Colonic mucosa (tissue), 4 donors: ENCODE data around the gene SPRYD4. TPM values are rescaled to one million over a fixed set of nuclear protein-coding genes. Genes with fewer than 3 reads are reported as not detected.
A peak's percentile ranks its signal among the peaks of the same experiment; 100 is the strongest.
"Not testable (repeated sequence)": the region's sequence is repeated elsewhere in the genome, so short reads cannot be mapped to it uniquely, and the experiment has no call there.

ENCODE experiments used
- DNase-seq: peaks from one replicate; pipeline ENCODE4 v3.0.0-alpha.2; 2020
- H3K27ac ChIP-seq: fragments of 200-600 bp; one replicate; pipeline ENCODE4 v1.8.0; 2021
- H3K27me3 ChIP-seq: fragments of 200-600 bp; one replicate; pipeline ENCODE4 v1.8.0; 2021
- H3K36me3 ChIP-seq: fragments of 200-600 bp; one replicate; pipeline ENCODE4 v1.8.0; 2021
- H3K4me1 ChIP-seq: fragments of 200-600 bp; one replicate; pipeline ENCODE4 v1.8.0; 2021; ENCODE audit warnings: mild to moderate bottlenecking
- H3K4me3 ChIP-seq: fragments of 200-600 bp; one replicate; pipeline ENCODE4 v1.8.0; 2021
- H3K9ac ChIP-seq, 2 donors: one replicate each; pipeline ENCODE4 v1.7.0; 2013; ENCODE audit warnings: control low read depth in 2 of 2, low read depth in 2 of 2, low read length in 2 of 2
- H3K9me3 ChIP-seq: fragments of 200-600 bp; one replicate; pipeline ENCODE4 v1.8.0; 2021
- intact Hi-C: fragments of 100-400 bp; cut with DNase I; formaldehyde crosslinking; loops from one replicate; pipeline ENCODE4 v1.14.1; 2022
- total RNA-seq, 2 donors: library from RNA; stranded (reverse); fragmentation: NEBNext Ultra II Directional in 1 of 2; extraction: Animal tissue kit (Norgen Biotek cat#: 25700) in 1 of 2; gene quantifications; one replicate each; pipeline ENCODE4 v1.2.1, GENCODE V29; 2021
- TF ChIP-seq, protein P1 (sequence below): fragments of 200-600 bp; IDR thresholded peaks from one replicate; pipeline ENCODE4 v1.8.0; 2022; ENCODE audit warnings: antibody characterized with exemption, mild to moderate bottlenecking
- donor health status: healthy.
- donor health status: DM: no; HTN: no; CAD: no.
- donor health status: DM: no; HTN: no; CAD: no.

SPRYD4 gene
- total RNA-seq, 2 donors from 2014 or later = 4.0 to 4.2 TPM

DNA sequence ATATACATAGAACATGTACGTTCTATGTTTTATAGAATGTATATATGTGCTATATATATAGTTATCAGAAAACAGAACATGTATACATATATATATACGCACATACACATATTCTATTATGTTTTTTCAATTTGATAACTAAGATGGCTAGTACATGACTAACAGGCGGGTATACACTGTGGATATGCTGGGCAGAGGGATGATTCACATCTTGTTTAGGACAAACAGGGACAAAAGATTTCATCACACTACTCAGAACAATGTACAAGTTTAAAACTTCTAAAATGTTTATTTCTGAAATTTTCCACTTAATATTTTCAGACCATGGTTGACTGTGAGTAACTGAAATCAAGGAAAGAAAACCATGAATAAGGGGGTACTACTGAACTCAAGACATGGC is 36.5 kb upstream of the SPRYD4 start:
- H3K36me3 ChIP-seq = no peaks in the 10 kb centered on the region

DNA sequence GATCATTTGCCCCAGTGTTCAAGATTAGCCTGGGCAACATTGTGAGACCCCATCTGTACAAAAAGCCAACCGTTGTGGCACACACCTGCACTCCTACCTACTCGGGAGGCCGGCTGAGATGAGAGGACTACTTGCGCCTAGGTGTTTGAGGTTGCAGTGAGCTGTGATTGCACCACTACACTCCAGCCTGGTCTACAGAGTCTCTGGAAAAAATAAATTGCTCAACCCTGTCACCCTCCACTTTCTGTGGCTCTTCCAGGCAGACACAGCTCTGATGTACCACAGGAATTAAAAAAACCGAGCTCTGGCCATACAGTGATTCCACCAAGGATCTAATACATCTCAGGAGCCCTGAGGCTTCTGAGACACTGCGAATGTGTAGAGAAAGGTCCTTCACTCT is 33.5 kb upstream of the SPRYD4 start:
- intact Hi-C loops = no loop called here
- H3K9me3 ChIP-seq = no peaks in the 10 kb centered on the region
- TF ChIP-seq, protein P1, sequence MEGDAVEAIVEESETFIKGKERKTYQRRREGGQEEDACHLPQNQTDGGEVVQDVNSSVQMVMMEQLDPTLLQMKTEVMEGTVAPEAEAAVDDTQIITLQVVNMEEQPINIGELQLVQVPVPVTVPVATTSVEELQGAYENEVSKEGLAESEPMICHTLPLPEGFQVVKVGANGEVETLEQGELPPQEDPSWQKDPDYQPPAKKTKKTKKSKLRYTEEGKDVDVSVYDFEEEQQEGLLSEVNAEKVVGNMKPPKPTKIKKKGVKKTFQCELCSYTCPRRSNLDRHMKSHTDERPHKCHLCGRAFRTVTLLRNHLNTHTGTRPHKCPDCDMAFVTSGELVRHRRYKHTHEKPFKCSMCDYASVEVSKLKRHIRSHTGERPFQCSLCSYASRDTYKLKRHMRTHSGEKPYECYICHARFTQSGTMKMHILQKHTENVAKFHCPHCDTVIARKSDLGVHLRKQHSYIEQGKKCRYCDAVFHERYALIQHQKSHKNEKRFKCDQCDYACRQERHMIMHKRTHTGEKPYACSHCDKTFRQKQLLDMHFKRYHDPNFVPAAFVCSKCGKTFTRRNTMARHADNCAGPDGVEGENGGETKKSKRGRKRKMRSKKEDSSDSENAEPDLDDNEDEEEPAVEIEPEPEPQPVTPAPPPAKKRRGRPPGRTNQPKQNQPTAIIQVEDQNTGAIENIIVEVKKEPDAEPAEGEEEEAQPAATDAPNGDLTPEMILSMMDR = no peak
- no peaks in the 10 kb centered on the region for H3K36me3 ChIP-seq
- no peak overlapping the region for H3K27ac ChIP-seq
- no peaks in the 10 kb centered on the region for H3K4me1 ChIP-seq
- DNase-seq = no peak
- no peak overlapping the region for H3K9ac ChIP-seq
- H3K4me3 ChIP-seq = no peak overlapping the region
- no peaks in the 10 kb centered on the region for H3K27me3 ChIP-seq

More for the DNA sequence above, 36.5 kb upstream of the SPRYD4 start:
- H3K27me3 ChIP-seq = no peaks in the 10 kb centered on the region
- H3K4me1 ChIP-seq = no peaks in the 10 kb centered on the region
- no peak for DNase-seq
- H3K27ac ChIP-seq = no peak overlapping the region
- no peak overlapping the region for H3K9ac ChIP-seq
- TF ChIP-seq, protein P1 = no peak
- no peak overlapping the region for H3K4me3 ChIP-seq
- intact Hi-C loops = no loop called here
- H3K9me3 ChIP-seq = no peaks in the 10 kb centered on the region

DNA sequence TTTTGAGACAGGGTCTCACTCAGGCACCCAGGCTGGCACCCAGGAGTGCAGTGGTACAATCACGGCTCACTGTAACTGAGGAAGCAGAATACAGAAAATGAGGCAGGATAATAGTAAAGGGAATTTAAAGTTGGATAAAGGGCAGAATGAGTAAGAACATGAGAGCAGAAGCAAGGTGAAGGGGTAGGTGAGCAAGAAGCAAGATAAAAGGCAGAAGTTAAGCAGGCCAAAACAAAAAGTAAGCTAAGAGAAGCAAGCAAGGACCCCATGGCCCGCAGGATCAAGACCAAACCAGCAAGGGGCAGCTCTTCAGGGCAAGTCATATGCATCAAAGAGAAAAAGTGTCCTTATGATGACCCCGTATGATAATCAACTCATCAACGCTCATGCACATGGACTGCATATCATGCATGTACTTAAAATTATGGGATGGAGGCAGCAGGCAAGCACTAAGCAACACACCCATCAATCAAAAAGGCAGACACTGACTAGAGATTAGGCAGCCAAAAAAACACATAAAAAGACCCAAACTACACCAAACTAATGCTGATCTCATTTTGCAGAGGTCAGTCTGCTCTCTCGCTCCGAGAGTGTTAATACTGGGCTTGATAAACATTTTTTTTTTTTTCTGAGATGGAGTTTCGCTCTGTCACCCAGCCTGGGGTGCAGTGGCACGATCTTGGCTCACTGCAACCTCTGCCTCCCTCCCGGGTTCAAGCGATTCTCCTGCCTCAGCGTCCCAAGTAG is 30.8 kb upstream of the SPRYD4 start:
- no peaks in the 10 kb centered on the region for H3K36me3 ChIP-seq
- H3K4me3 ChIP-seq = no peak overlapping the region

DNA sequence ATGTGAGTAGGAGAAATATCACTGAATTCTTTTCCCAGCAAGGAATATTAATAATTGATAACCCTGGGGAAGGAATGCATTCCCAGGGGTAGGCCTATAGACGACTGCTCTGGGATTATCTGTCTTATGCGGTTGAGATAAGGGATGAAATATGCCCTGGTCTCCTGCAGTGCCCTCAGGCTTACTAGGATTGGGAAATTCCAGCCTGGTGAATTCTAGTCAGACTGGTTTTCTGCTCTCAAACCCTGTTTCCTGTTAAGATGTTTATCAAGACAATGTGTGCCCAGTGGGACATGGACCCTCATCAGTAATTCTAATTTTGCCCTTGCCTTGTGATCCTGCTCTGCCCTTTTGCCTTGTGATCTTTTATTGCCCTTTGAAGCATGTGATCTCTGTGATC is 25.2 kb upstream of the SPRYD4 start:
- DNase-seq, H3K4me3 ChIP-seq, H3K9me3 ChIP-seq, H3K27me3 ChIP-seq, H3K36me3 ChIP-seq, H3K9ac ChIP-seq, H3K4me1 ChIP-seq, intact Hi-C loops, H3K27ac ChIP-seq: not testable (repeated sequence)

More for the DNA sequence above, 30.8 kb upstream of the SPRYD4 start:
- H3K9me3 ChIP-seq = no peaks in the 10 kb centered on the region
- no peaks in the 10 kb centered on the region for H3K27me3 ChIP-seq
- DNase-seq = no peak
- intact Hi-C loops = no loop called here
- no peak overlapping the region for H3K27ac ChIP-seq
- TF ChIP-seq, protein P1 = no peak
- H3K4me1 ChIP-seq = no peaks in the 10 kb centered on the region
- H3K9ac ChIP-seq = no peak overlapping the region

DNA sequence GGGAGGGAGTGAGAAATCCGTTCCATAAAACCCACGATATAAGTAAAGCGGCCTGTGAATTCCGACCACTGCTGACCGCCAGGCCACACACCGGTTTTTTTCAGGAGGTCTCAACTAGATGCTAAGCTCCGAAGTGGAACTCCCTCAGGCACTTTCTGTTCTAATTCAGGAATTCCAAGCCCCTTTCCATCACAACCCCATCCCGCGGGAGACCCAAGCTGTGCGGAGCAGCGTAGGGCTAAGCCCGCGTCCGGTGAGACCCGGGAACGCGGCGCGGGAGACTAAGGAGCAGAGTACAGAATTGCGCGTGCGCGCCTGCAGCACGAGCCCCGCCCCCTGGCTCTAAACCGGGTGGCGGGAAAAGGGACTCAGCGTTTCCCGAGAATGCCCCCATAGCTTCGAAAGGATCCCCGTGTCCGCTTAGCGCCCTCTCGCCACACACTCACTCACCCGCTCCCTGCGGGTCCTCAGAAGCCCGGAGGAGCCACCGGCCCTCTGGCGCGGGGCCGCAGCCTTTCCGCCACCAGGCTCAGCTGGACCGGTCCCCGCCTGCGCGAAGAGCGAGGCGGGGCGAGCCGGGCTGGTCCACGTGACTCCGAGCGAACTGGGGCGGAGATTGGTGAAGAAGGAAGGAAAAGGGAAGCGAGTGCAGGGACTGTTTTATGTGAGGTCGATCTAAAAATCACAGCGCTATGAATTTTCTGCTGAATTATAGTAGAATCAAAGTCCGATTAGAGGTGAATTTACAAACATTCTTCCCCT is 19.3 kb upstream of the SPRYD4 start, which contains the start of gene TIMELESS:
TIMELESS (minus strand) TSS at position 567 of the 762 bp plus-strand sequence. CDS start 15,256 bp downstream, outside the sequence.
- TF ChIP-seq, protein P1 = no peak

More for the DNA sequence above, 19.3 kb upstream of the SPRYD4 start, which contains the start of gene TIMELESS:
- Histone ChIP-seq H3K9ac (peak within 1 kb of the TSS; percentile 61 to 86), H3K27me3 (no peaks in the 10 kb centered on the region), H3K4me1 (no peaks in the 10 kb centered on the region), H3K4me3 (peak within 1 kb of the TSS; percentile 58), H3K36me3 (no peaks in the 10 kb centered on the region), H3K9me3 (no peaks in the 10 kb centered on the region), H3K27ac (peak within 1 kb of the TSS; percentile 73)
- intact Hi-C loops = loop anchor here (5.0 kb wide), 1 partner anchor 87 kb away; the partner anchor contains the start of genes APOF and STAT2
- DNase-seq = peak; percentile 93
